Astrocyte of the cerebellum (primary cell): ENCODE results near the gene TMEM127.
A peak's percentile ranks its signal among the peaks of the same experiment; 100 is the strongest.
"Not testable (repeated sequence)": the region's sequence is repeated elsewhere in the genome, so short reads cannot be mapped to it uniquely, and the experiment has no call there.

Source experiments
- DNase-seq: peaks from one replicate; pipeline ENCODE4 v3.0.0-alpha.2; 2011; ENCODE audit warnings: low read depth
- H3K4me3 ChIP-seq: 2 replicates; pipeline ENCODE4 v1.5.1; 2011; ENCODE audit warnings: mild to moderate bottlenecking, low read depth, low read length, moderate library complexity
- in situ Hi-C: cut with HindIII; loops from 2 replicates; pipeline ENCODE4 v1.10.0; 2017; ENCODE audit warnings: low sequenced_read_pairs
- TF ChIP-seq, protein P1 (sequence below): IDR thresholded peaks from 2 replicates; pipeline ENCODE4 v1.5.1; 2012; ENCODE audit warnings: low read length, low read depth, moderate library complexity, mild to moderate bottlenecking; ENCODE audit errors: missing control alignments

The TMEM127 gene

GRCh38 chr2:96264086-96264485 lies 1.7 kb downstream of the TMEM127 start:
- DNase-seq: no peak

DNA sequence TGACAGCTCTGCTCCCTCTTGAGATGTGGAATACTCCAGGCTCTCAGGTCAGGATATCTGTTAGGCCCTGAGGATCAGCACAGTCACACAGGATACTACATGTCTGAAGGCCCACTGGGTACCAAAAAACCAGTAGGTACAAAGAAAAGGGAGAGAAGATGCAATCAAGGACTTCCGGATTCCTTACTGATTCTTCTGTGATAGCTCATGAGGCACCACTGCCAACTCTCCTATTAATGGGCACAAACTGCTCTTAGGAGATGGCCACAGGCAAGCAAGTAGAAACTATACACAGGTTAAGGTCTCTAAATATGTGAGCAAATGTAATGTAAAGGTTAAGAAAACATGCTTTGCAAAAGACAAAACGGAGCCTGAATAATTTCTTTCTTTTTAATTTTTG lies 3.5 kb downstream of the TMEM127 start:
- in situ Hi-C loops: loop anchor here (10.0 kb wide), 1 partner anchor 128 kb away; the partner anchor contains the start of gene ASTL
- no peak overlapping the region for H3K4me3 ChIP-seq
- TF ChIP-seq, protein P1, sequence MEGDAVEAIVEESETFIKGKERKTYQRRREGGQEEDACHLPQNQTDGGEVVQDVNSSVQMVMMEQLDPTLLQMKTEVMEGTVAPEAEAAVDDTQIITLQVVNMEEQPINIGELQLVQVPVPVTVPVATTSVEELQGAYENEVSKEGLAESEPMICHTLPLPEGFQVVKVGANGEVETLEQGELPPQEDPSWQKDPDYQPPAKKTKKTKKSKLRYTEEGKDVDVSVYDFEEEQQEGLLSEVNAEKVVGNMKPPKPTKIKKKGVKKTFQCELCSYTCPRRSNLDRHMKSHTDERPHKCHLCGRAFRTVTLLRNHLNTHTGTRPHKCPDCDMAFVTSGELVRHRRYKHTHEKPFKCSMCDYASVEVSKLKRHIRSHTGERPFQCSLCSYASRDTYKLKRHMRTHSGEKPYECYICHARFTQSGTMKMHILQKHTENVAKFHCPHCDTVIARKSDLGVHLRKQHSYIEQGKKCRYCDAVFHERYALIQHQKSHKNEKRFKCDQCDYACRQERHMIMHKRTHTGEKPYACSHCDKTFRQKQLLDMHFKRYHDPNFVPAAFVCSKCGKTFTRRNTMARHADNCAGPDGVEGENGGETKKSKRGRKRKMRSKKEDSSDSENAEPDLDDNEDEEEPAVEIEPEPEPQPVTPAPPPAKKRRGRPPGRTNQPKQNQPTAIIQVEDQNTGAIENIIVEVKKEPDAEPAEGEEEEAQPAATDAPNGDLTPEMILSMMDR: no peak
- DNase-seq: no peak

More at GRCh38 chr2:96264086-96264485, 1.7 kb downstream of the TMEM127 start:
- TF ChIP-seq, protein P1: no peak
- in situ Hi-C loops: loop anchor here (10.0 kb wide), 1 partner anchor 129 kb away; the partner anchor contains the start of gene ASTL
- H3K4me3 ChIP-seq: peak overlapping the region; percentile 91

DNA sequence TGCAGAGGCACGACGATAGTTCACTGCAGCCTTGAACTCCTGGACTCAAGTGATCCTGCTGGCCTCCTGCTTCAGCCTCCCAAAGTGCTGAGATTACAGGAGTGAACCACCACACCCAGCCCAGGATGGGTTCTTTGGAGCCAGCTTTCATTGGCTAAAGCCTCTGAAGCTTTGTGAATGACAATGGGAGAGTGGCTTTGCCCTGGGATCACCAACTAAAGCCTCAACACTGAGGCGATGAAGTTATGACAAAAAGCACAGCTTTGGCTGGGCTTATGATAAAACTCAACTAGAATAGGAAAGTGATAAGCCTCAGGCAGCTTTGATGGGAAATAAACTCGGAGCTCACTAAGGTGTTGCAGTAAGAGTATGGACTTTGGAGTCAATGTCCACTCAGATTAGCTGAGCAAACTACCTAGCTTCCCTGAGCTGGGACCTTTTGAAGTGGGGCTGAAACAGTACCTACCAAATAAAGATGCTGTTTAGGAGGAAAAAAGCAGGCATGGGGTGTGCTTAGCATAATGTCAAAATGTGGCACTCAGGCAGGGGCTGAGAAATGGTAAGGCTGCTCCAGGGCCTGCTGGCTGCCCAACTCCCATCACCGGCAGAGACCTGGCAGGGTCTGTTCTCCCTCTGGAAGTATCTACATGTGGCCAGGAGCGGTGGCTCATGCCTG lies 4.3 kb downstream of the TMEM127 start:
- in situ Hi-C loops: loop anchor here (10.0 kb wide), 1 partner anchor 127 kb away; the partner anchor contains the start of gene ASTL
- H3K4me3 ChIP-seq: no peak overlapping the region
- TF ChIP-seq, protein P1: no peak
- no peak for DNase-seq

- TF ChIP-seq, protein P1: peak; percentile 51
- no peak overlapping the region for H3K4me3 ChIP-seq
- in situ Hi-C loops: loop anchor here (10.0 kb wide), 1 partner anchor 126 kb away; the partner anchor contains the start of gene ASTL
- DNase-seq: no peak
These were observed 5.2 kb downstream of the TMEM127 start for GRCh38 chr2:96260387-96261260.

DNA sequence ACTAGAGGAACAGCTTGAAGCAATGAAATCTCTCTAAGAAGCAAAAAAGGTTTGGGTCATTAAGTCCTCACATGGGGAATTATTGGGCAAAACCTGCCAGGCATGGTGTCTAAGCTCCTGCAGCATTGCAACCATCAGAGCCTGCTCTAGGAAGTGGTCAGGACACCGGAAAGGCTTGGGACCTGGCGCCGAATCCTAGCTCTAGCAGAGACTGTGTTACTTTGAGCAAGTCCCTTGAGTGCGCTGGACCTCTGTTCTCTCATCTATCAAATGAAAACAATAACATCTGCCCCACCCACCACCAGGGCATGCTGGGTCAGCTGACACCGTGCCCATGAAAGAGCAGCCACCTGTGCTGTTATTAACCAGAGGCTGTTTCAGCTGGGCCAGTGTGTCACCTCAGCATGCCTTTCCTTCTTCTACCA lies 6.3 kb downstream of the TMEM127 start:
- H3K4me3 ChIP-seq: no peak overlapping the region
- DNase-seq: no peak
- TF ChIP-seq, protein P1: no peak
- in situ Hi-C loops: no loop called here

GRCh38 chr2:96258166-96259022 lies 7.4 kb downstream of the TMEM127 start:
- DNase-seq: no peak
- TF ChIP-seq, protein P1: no peak
- no peak overlapping the region for H3K4me3 ChIP-seq
- in situ Hi-C loops: no loop called here

- H3K4me3 ChIP-seq, DNase-seq, in situ Hi-C loops: not testable (repeated sequence)
These were observed 8.1 kb downstream of the TMEM127 start for GRCh38 chr2:96257744-96258143.
